Stomach (tissue), 9 donors: ENCODE measurements around the gene GPC5. TPM values are rescaled to one million over a fixed set of nuclear protein-coding genes. Genes with fewer than 3 reads are reported as not detected.

Experiments
- DNase-seq, 2 donors: peaks; one replicate each; pipeline versions ENCODE4 v3.0.0 to v3.0.0-alpha.2; 2013 to 2019
- H3K27ac ChIP-seq, 5 donors: fragments of 200-600 bp in 4 of 5; sonication (generic) in 4 of 5; one replicate each; pipeline ENCODE4 v1.5.1; 2013 to 2019; ENCODE audit warnings: mild to moderate bottlenecking in 1 of 5, moderate library complexity in 1 of 5
- H3K27me3 ChIP-seq, 3 donors: fragments of 200-600 bp; sonication (generic); one replicate each; pipeline ENCODE4 v1.5.1; 2017 to 2019; ENCODE audit warnings: mixed run types in 1 of 3
- H3K36me3 ChIP-seq, 4 donors: fragments of 200-600 bp; sonication (generic); 1 replicate in 3 of 4; 2 replicates in 1 of 4; pipeline ENCODE4 v1.5.1; 2016 to 2019
- H3K4me1 ChIP-seq, 4 donors: fragments of 200-600 bp; sonication (generic); one replicate each; pipeline ENCODE4 v1.5.1; 2016 to 2019
- H3K4me3 ChIP-seq, 4 donors: fragments of 200-600 bp; sonication (generic) in 3 of 4; one replicate each; pipeline ENCODE4 v1.5.1; 2016 to 2019; ENCODE audit warnings: mild to moderate bottlenecking in 1 of 4
- H3K9me3 ChIP-seq, 4 donors: fragments of 200-600 bp; sonication (generic); one replicate each; pipeline ENCODE4 v1.5.1; 2016 to 2019
- CTCF ChIP-seq, 7 experiments: fragments of 450-650 bp in 4 of 7; fragments of 200-600 bp in 3 of 7; sonication (generic) in 3 of 7; IDR thresholded peaks; one replicate each; pipeline ENCODE4 v1.5.1; 2016 to 2019; ENCODE audit warnings: antibody characterized with exemption in 7 of 7, control low read depth in 2 of 7, mild to moderate bottlenecking in 1 of 7
- EP300 ChIP-seq: sonication (generic); formaldehyde crosslinking; IDR thresholded peaks from one replicate; pipeline ENCODE4 v1.6.1; 2017; ENCODE audit warnings: antibody characterized with exemption
- POLR2A ChIP-seq, 4 donors: fragments of 450-650 bp; IDR thresholded peaks; one replicate each; pipeline ENCODE4 v1.6.1; 2016; ENCODE audit warnings: antibody characterized with exemption in 4 of 4, control low read depth in 2 of 4, mild to moderate bottlenecking in 1 of 4, moderate library complexity in 1 of 4
- POLR2AphosphoS5 ChIP-seq, 3 donors: sonication (generic); formaldehyde crosslinking; IDR thresholded peaks; one replicate each; pipeline ENCODE4 v1.6.1; 2016; ENCODE audit warnings: antibody characterized with exemption in 3 of 3
- WGBS, 5 donors: extraction: QIAGEN DNeasy Blood & Tissue Kit in 3 of 5; methylation state at CpG; one replicate each; pipeline versions ENCODE4 v1.1.5 to v1.1.7; 2013 to 2018; 5-methylcytosine and 5-hydroxymethylcytosine counted together
- intact Hi-C: fragments of 100-400 bp; cut with DNase I; formaldehyde crosslinking; loops from one replicate; pipeline ENCODE4 v1.15.1; 2023; ENCODE audit warnings: low total_unique reads
- polyA plus RNA-seq, 3 donors: library from polyadenylated mRNA; stranded (reverse); fragments of 200-250 nt; gene quantifications; one replicate each; pipeline ENCODE4 v1.2.3, GENCODE V29; 2013
- total RNA-seq, 5 donors: library from RNA; depleted of rRNA; stranded (reverse); fragments of >200 nt; gene quantifications; one replicate each; pipeline versions ENCODE4 v1.1.0 to v1.2.3, GENCODE V29; 2014 to 2016
- donor health status: healthy with polysubstance abuse.
- donor health status: Bipolar disorder and iron deficiency.
- donor health status: healthy.

The GPC5 gene
- total and polyA plus RNA-seq, 8 donors = 0.87 to 2.8 TPM; not detected in 6

GRCh38 chr13:91902291-91902690 is 503.9 kb downstream of the GPC5 start:
- Histone ChIP-seq H3K4me3 (no peak overlapping the region), H3K9me3 (no peaks in the 10 kb centered on the region), H3K27ac (no peak overlapping the region), H3K27me3 (no peaks in the 10 kb centered on the region), H3K4me1 (no peaks in the 10 kb centered on the region), H3K36me3 (no peaks in the 10 kb centered on the region)
- no peak for TF ChIP-seq CTCF (IDR thresholded peaks at IDR 0.05)
- no peak for TF ChIP-seq EP300
- TF ChIP-seq POLR2A (IDR thresholded peaks at IDR 0.05) = no peak
- TF ChIP-seq POLR2AphosphoS5 (IDR thresholded peaks at IDR 0.05) = no peak
- no peak for DNase-seq
- intact Hi-C loops = no loop called here

- TF ChIP-seq POLR2AphosphoS5 (IDR thresholded peaks at IDR 0.05) = no peak
- TF ChIP-seq POLR2A (IDR thresholded peaks at IDR 0.05) = no peak
- TF ChIP-seq CTCF (IDR thresholded peaks at IDR 0.05) = no peak
- TF ChIP-seq EP300 = no peak
- Histone ChIP-seq H3K4me3 (no peak overlapping the region), H3K27ac (no peak overlapping the region), H3K4me1 (no peaks in the 10 kb centered on the region), H3K36me3 (no peaks in the 10 kb centered on the region), H3K9me3 (no peaks in the 10 kb centered on the region), H3K27me3 (no peaks in the 10 kb centered on the region)
- intact Hi-C loops = no loop called here
- DNase-seq = no peak
- WGBS, 5 donors = 0 to 52% (median 0%) methylated on average over 1 of the region's 1 CpG
Observed at GRCh38 chr13:91904005-91904404, 505.6 kb downstream of the GPC5 start.

GRCh38 chr13:91904597-91904996 is 506.2 kb downstream of the GPC5 start:
- Histone ChIP-seq H3K9me3 (no peaks in the 10 kb centered on the region), H3K36me3 (no peaks in the 10 kb centered on the region), H3K4me1 (no peaks in the 10 kb centered on the region), H3K4me3 (no peak overlapping the region), H3K27ac (no peak overlapping the region), H3K27me3 (no peaks in the 10 kb centered on the region)
- WGBS, 5 donors = 64 to 74% (median 72%) methylated on average over 1 of the region's 1 CpG
- DNase-seq = no peak
- intact Hi-C loops = no loop called here
- TF ChIP-seq POLR2A (IDR thresholded peaks at IDR 0.05) = no peak

GRCh38 chr13:91907398-91907797 is 509.0 kb downstream of the GPC5 start:
- Histone ChIP-seq H3K9me3 (peaks cover 0 to 8% (median 2%) of the 10 kb centered on the region in 4 donors), H3K27me3 (no peaks in the 10 kb centered on the region), H3K27ac (no peak overlapping the region), H3K36me3 (no peaks in the 10 kb centered on the region), H3K4me3 (no peak overlapping the region), H3K4me1 (no peaks in the 10 kb centered on the region)
- 81 to 92% (median 88%) methylated on average over 1 of the region's 1 CpG for WGBS, 5 donors
- intact Hi-C loops = no loop called here
- no peak for DNase-seq
- TF ChIP-seq POLR2AphosphoS5 (IDR thresholded peaks at IDR 0.05) (no peak), POLR2A (IDR thresholded peaks at IDR 0.05) (no peak), EP300 (no peak), CTCF (IDR thresholded peaks at IDR 0.05) (no peak)

GRCh38 chr13:91909617-91910016 is 511.2 kb downstream of the GPC5 start:
- 63 to 75% (median 65%) methylated on average over 2 of the region's 2 CpGs for WGBS, 5 donors
- intact Hi-C loops = no loop called here
- Histone ChIP-seq H3K9me3 (peaks cover 0 to 8% (median 2%) of the 10 kb centered on the region in 4 donors), H3K27ac (no peak overlapping the region), H3K27me3 (no peaks in the 10 kb centered on the region), H3K4me3 (no peak overlapping the region), H3K4me1 (no peaks in the 10 kb centered on the region), H3K36me3 (no peaks in the 10 kb centered on the region)
- TF ChIP-seq CTCF (IDR thresholded peaks at IDR 0.05) = no peak
- DNase-seq = no peak
